Measurements from ENCODE around the gene FADS1. TPM values are rescaled to one million over a fixed set of nuclear protein-coding genes. Genes with fewer than 3 reads are reported as not detected.

FADS1 gene
- total and polyA plus RNA-seq, 11 donors, result 14.3 to 72.6 (median 23.6) TPM

GRCh38 chr11:61851113-61851899 lies 34.5 kb upstream of the FADS1 start:
- Histone ChIP-seq H3K27ac (peak overlapping the region; percentile 12 to 81 (median 57)), H3K9me3 (no peaks in the 10 kb centered on the region), H3K36me3 (peaks cover 0 to 80% (median 24%) of the 10 kb centered on the region in 9 donors), H3K4me1 (peaks cover 5 to 33% (median 15%) of the 10 kb centered on the region in 12 donors), H3K4me3 (no peak overlapping the region), H3K27me3 (no peaks in the 10 kb centered on the region)
- TF ChIP-seq CTCF (IDR thresholded peaks at IDR 0.05) (no peak), POLR2A (IDR thresholded peaks at IDR 0.05) (no peak)
- intact Hi-C loops (cut with DNase I), result loop anchor here in 1 of 10 donors (5.0 kb wide), 1 partner anchor 34 kb away; the partner anchor contains the start of gene FADS1
- DNase-seq, result peak; percentile 63 to 84 (median 76)
- ATAC-seq, result peak; percentile 62 to 75 (median 72)
- 34 to 59% (median 39%) methylated on average over 20 to 24 of the region's 24 CpGs for WGBS, 4 donors

GRCh38 chr11:61850687-61851086 lies 33.9 kb upstream of the FADS1 start:
- no peak for TF ChIP-seq POLR2A (IDR thresholded peaks at IDR 0.05)
- WGBS, 4 donors, result 43 to 64% (median 56%) methylated on average over 7 of the region's 7 CpGs
- DNase-seq (no peak), ATAC-seq (peak in 1 of 4 donors; percentile 17)
- Histone ChIP-seq H3K27me3 (no peaks in the 10 kb centered on the region), H3K27ac (peak overlapping the region in 11 of 12 donors; percentile 33 to 81 (median 58)), H3K4me1 (peaks cover 5 to 33% (median 15%) of the 10 kb centered on the region in 12 donors), H3K4me3 (no peak overlapping the region), H3K9me3 (no peaks in the 10 kb centered on the region), H3K36me3 (peaks cover 0 to 85% (median 24%) of the 10 kb centered on the region in 9 donors)
- intact Hi-C loops (cut with DNase I), result loop anchor here in 1 of 10 donors (5.0 kb wide), 1 partner anchor 33 kb away; the partner anchor contains the start of gene FADS1

GRCh38 chr11:61848631-61849030 lies 31.8 kb upstream of the FADS1 start:
- intact Hi-C loops (cut with DNase I), result no loop called here
- H3K27me3 ChIP-seq, result no peaks in the 10 kb centered on the region
- no peak for DNase-seq
- no peak for TF ChIP-seq POLR2A (IDR thresholded peaks at IDR 0.05)
- no peak for TF ChIP-seq CTCF (IDR thresholded peaks at IDR 0.05)
- H3K4me1 ChIP-seq, result peaks cover 5 to 24% (median 15%) of the 10 kb centered on the region in 12 donors
- no peak overlapping the region for H3K4me3 ChIP-seq
- no peak for ATAC-seq
- no peak overlapping the region for H3K27ac ChIP-seq
- H3K36me3 ChIP-seq, result peaks cover 0 to 83% (median 39%) of the 10 kb centered on the region in 9 donors
- WGBS, 4 donors, result 95 to 99% (median 96%) methylated on average over 9 of the region's 9 CpGs
- H3K9me3 ChIP-seq, result no peaks in the 10 kb centered on the region

GRCh38 chr11:61847914-61848581 lies 31.2 kb upstream of the FADS1 start:
- Histone ChIP-seq H3K36me3 (peaks cover 0 to 85% (median 43%) of the 10 kb centered on the region in 9 donors), H3K9me3 (no peaks in the 10 kb centered on the region), H3K4me1 (peaks cover 5 to 20% (median 15%) of the 10 kb centered on the region in 12 donors), H3K4me3 (no peak overlapping the region), H3K27me3 (no peaks in the 10 kb centered on the region), H3K27ac (no peak overlapping the region)
- TF ChIP-seq POLR2A (IDR thresholded peaks at IDR 0.05) (no peak), CTCF (IDR thresholded peaks at IDR 0.05) (no peak)
- intact Hi-C loops (cut with DNase I), result no loop called here
- DNase-seq (peak in 1 of 5 donors; percentile 50), ATAC-seq (no peak)
- 91 to 95% (median 94%) methylated on average over 15 to 18 of the region's 18 CpGs for WGBS, 4 donors
